K562 (cell line): ENCODE data around the gene BPI. TPM values are rescaled to one million over a fixed set of nuclear protein-coding genes. Genes with fewer than 3 reads are reported as not detected.

Experiments
- ATAC-seq: fragments of 200-7000 bp; cut with Tn5 transposase; 3 replicates; pipeline ENCODE4 v1.9.1; 2020; ENCODE audit warnings: moderate library complexity
- BruUV-seq: library from RNA; stranded (reverse); fragments of 400-500 nt; replicated peaks from 2 replicates; lab custom pipeline; 2021; lab: Mats Ljungman, UMichigan
- CTCF ChIA-PET: fragments of 300-600 bp; formaldehyde crosslinking; extraction: SDS; loops from one replicate; lab custom pipeline; 2021; ENCODE audit warnings: low intra/inter-chr PET ratio; lab: Yijun Ruan, JAX
- POLR2A ChIA-PET: fragments of 300-600, 350-650 bp; sonication (Branson Sonifier 250); formaldehyde crosslinking; extraction: SDS; loops from one replicate; lab custom pipeline; 2021; ENCODE audit warnings: antibody characterized with exemption, inconsistent platforms; lab: Yijun Ruan, JAX
- DNase-seq, 4 experiments: peaks; one replicate each; pipeline versions ENCODE4 v3.0.0 to v3.0.0-alpha.2; 2011 to 2018; ENCODE audit warnings: low spot score in 3 of 4, mixed read lengths in 3 of 4; ENCODE audit errors: extremely low read depth in 1 of 4
- FAIRE-seq: peaks from 2 replicates; lab custom pipeline; 2011; peaks lifted over from hg19 to GRCh38; lab: Jason Lieb, UNC
- H2AFZ ChIP-seq: 2 replicates; pipeline ENCODE4 v1.6.0; 2011; ENCODE audit warnings: low read depth, low read length, control low read depth, inconsistent platforms
- H3K27ac ChIP-seq: fragments of 200-600 bp; 3 replicates; pipeline ENCODE4 v1.8.0; 2011; ENCODE audit warnings: low read depth, mild to moderate bottlenecking, control low read depth, inconsistent platforms, low read length, moderate library complexity, mixed read lengths; ENCODE audit errors: extremely low read depth
- H3K27me3 ChIP-seq, 2 experiments: fragments of 300-600 bp in 1 of 2; 2 replicates in 1 of 2; 3 replicates in 1 of 2; pipeline versions ENCODE4 v1.6.0 to v1.8.0; 2011; ENCODE audit warnings: inconsistent platforms in 2 of 2, low read length in 2 of 2, mild to moderate bottlenecking in 1 of 2, mixed read lengths in 1 of 2, moderate library complexity in 1 of 2; ENCODE audit not compliant: control insufficient read depth in 2 of 2, insufficient read depth in 2 of 2
- H3K36me3 ChIP-seq: fragments of 300-600 bp; 3 replicates; pipeline ENCODE4 v1.8.0; 2011; ENCODE audit warnings: mild to moderate bottlenecking, low read length, inconsistent platforms; ENCODE audit not compliant: control insufficient read depth, insufficient read depth
- H3K4me1 ChIP-seq, 2 experiments: fragments of 200-600 bp in 1 of 2; replicated peaks in 1 of 2; 2 replicates in 1 of 2; 3 replicates in 1 of 2; pipeline versions ENCODE4 v1.5.1 to v1.8.0; 2011; ENCODE audit warnings: inconsistent platforms in 2 of 2, low read length in 2 of 2, mild to moderate bottlenecking in 1 of 2, mixed read lengths in 1 of 2, moderate library complexity in 1 of 2; ENCODE audit not compliant: control insufficient read depth in 2 of 2, insufficient read depth in 2 of 2
- H3K4me2 ChIP-seq: 2 replicates; pipeline ENCODE4 v1.6.1; 2011; ENCODE audit warnings: low read length, control low read depth, inconsistent platforms, mixed read lengths; ENCODE audit not compliant: insufficient read depth
- H3K4me3 ChIP-seq: fragments of 200-600 bp; sonication (generic), shearing (Covaris generic); 2 replicates; pipeline ENCODE4 v1.5.1; 2016; ENCODE audit warnings: control low read depth, inconsistent platforms
- H3K79me2 ChIP-seq: fragments of 200-600 bp; 3 replicates; pipeline ENCODE4 v1.8.0; 2011; ENCODE audit warnings: low read length, inconsistent platforms; ENCODE audit not compliant: control insufficient read depth, insufficient read depth
- H3K9ac ChIP-seq, 2 experiments: 2 replicates each; pipeline versions ENCODE4 v1.6.0 to v1.6.1; 2011; ENCODE audit warnings: low read depth in 2 of 2, low read length in 2 of 2, control low read depth in 1 of 2, inconsistent platforms in 1 of 2, mild to moderate bottlenecking in 1 of 2, mixed read lengths in 1 of 2; ENCODE audit not compliant: insufficient read depth in 1 of 2
- H3K9me1 ChIP-seq: one replicate; pipeline ENCODE4 v1.6.0; 2011; ENCODE audit warnings: inconsistent platforms, mild to moderate bottlenecking, low read length, moderate library complexity; ENCODE audit not compliant: control insufficient read depth, insufficient read depth
- H3K9me3 ChIP-seq: replicated peaks from 2 replicates; pipeline ENCODE4 v1.5.1; 2011; ENCODE audit warnings: low read depth, low read length, inconsistent platforms; ENCODE audit not compliant: control insufficient read depth, insufficient read depth
- H4K20me1 ChIP-seq: replicated peaks from 2 replicates; pipeline ENCODE4 v1.6.1; 2011; ENCODE audit warnings: low read length, inconsistent platforms, mixed read lengths; ENCODE audit not compliant: control insufficient read depth, insufficient read depth
- CHAMP1 ChIP-seq: fragments of 450-650 bp; IDR thresholded peaks from 2 replicates; pipeline ENCODE4 v1.6.1; 2016; ENCODE audit warnings: mild to moderate bottlenecking
- GTF2E2 ChIP-seq: fragments of 200-800 bp; sonication (Bioruptor generic); IDR thresholded peaks from 2 replicates; pipeline ENCODE4 v1.6.1; 2016; ENCODE audit warnings: missing genetic modification characterization, missing compliant biosample characterization
- HDAC6 ChIP-seq: IDR thresholded peaks from 2 replicates; pipeline ENCODE4 v1.6.1; 2012; ENCODE audit warnings: low read depth, mild to moderate bottlenecking, control low read depth, inconsistent platforms, low read length, moderate library complexity
- RBM15 ChIP-seq: fragments of 200-400 bp; formaldehyde crosslinking; IDR thresholded peaks from 2 replicates; pipeline ENCODE4 v1.6.1; 2018; ENCODE audit warnings: mild to moderate bottlenecking, low read length, moderate library complexity; ENCODE audit not compliant: insufficient read depth
- YY1 ChIP-seq, 3 experiments: IDR thresholded peaks; 2 replicates each; pipeline ENCODE4 v1.6.1; 2011; ENCODE audit warnings: low read length in 2 of 3, mild to moderate bottlenecking in 2 of 3, moderate library complexity in 2 of 3, borderline replicate concordance in 1 of 3, control low read depth in 1 of 3, low read depth in 1 of 3; ENCODE audit not compliant: insufficient read depth in 3 of 3, insufficient replicate concordance in 2 of 3, control insufficient read depth in 1 of 3, insufficient read length in 1 of 3; ENCODE audit errors: extremely low read depth in 1 of 3
- ZFP1 ChIP-seq: fragments of 450-650 bp; formaldehyde crosslinking; IDR thresholded peaks from 2 replicates; pipeline ENCODE4 v1.4.0; 2020; ENCODE audit warnings: mild to moderate bottlenecking, mixed read lengths
- ZFX ChIP-seq: sonication (generic); formaldehyde crosslinking; IDR thresholded peaks from 2 replicates; pipeline ENCODE4 v1.8.0; 2022; ENCODE audit warnings: mild to moderate bottlenecking, missing genetic modification reagents, moderate library complexity
- ZNF121 ChIP-seq: sonication (generic); formaldehyde crosslinking; conservative IDR thresholded peaks from 2 replicates; pipeline ENCODE4 v1.8.0; 2022; ENCODE audit warnings: missing genetic modification reagents
- WGBS: fragments of 100-300 bp; shearing (Covaris generic); methylation state at CpG from one replicate; pipeline ENCODE4 v1.1.6; 2016; ENCODE audit warnings: low coverage, mixed read lengths; ENCODE audit not compliant: insufficient coverage; ENCODE audit errors: missing lambda C conversion rate; 5-methylcytosine and 5-hydroxymethylcytosine counted together
- in situ Hi-C: fragments of 300-500 bp; cut with MboI; formaldehyde crosslinking; loops from 4 replicates; pipeline ENCODE4 v1.15.0; 2018; ENCODE audit warnings: inconsistent platforms, mixed read lengths
- intact Hi-C: fragments of 100-400 bp; cut with micrococcal nuclease; formaldehyde crosslinking; loops from 2 replicates; pipeline ENCODE4 v1.14.2; 2022
- polyA plus RNA-seq, 8 experiments: library from polyadenylated mRNA; depleted of rRNA in 4 of 8; stranded (reverse) in 5 of 8; unstranded in 3 of 8; fragments of >200 nt; fragmentation: Nextera tagmentation in 2 of 8; fragmentation: Illumina TruSeq in 1 of 8; extraction: Ambion mirVana in 2 of 8; extraction: Trizol in 1 of 8; gene quantifications; 2 replicates each; pipeline versions ENCODE4 v1.2.1 to v1.2.3, GENCODE V29; 2011 to 2014; ENCODE audit warnings: inconsistent platforms in 1 of 8, missing spikeins in 1 of 8
- total RNA-seq, 7 experiments: library from RNA; depleted of rRNA in 6 of 7; stranded (reverse); fragments of >200 nt in 6 of 7; fragmentation: Illumina TruSeq in 2 of 7; extraction: Trizol in 2 of 7; gene quantifications; 2 replicates each; pipeline versions ENCODE4 v1.2.1 to v1.2.3, GENCODE V29; 2011 to 2021; ENCODE audit warnings: low replicate concordance in 1 of 7
- TF ChIP-seq, protein P1 (sequence below), 2 experiments: fragments of 450-650 bp in 1 of 2; sonication (generic) in 1 of 2; formaldehyde crosslinking in 1 of 2; IDR thresholded peaks; 2 replicates each; pipeline versions ENCODE4 v1.7.1 to v1.9.0; 2016 to 2022; ENCODE audit warnings: inconsistent platforms in 1 of 2, mild to moderate bottlenecking in 1 of 2, missing genetic modification reagents in 1 of 2

BPI gene
- total and polyA plus RNA-seq, 9 of the 15 experiments (the other 6 are each of a cell fraction or from before 2014, with no cell fraction given) = not detected

DNA sequence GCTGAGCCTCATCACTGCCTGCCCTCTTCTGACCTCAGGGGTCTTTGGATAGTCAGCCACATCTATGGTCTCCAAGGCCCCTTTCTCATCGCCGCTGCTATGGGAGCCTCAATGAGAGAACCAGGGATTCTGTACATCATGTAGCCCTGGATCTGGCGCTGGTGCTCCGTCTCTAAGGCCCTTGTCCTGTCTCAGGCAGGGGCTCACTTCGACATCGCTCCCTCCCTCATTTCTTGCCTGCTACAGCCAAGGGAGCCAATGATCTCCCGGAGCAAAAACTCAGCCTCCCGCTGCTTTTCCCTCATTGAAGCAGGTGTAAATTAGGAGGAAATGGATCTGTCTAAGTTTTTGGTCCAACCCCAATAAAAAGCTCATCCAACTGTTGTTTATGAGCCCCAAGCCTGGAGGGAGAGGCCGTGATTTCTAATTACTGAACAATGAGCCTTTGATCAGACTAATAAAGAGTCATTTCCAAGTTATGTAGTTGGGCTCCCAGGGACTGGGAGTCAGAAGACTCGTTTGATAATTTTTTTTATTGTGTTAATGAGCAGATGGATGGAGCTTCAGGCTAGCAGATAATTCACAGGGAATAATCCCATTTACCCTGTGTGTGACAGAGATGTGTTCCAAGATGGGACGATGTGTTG is 73.2 kb downstream of the BPI start:
- intact Hi-C loops = no loop called here
- ChIA-PET CTCF (no interaction called here), POLR2A (interaction anchor here (0.6 kb wide), 1 partner anchor 51 kb away, joined by 3 read pairs; no protein-coding TSS in a partner anchor)
- Histone ChIP-seq H3K79me2 (no peaks in the 10 kb centered on the region), H3K4me1 (peaks cover 7 to 14% of the 10 kb centered on the region in 2 experiments; a peak in 4 of 5 replicates), H3K27ac (no peak overlapping the region), H4K20me1 (no peaks in the 10 kb centered on the region), H3K4me3 (no peak overlapping the region), H2AFZ (no peak overlapping the region), H3K9me3 (no peaks in the 10 kb centered on the region), H3K4me2 (no peak overlapping the region), H3K36me3 (no peaks in the 10 kb centered on the region), H3K9ac (no peak overlapping the region), H3K27me3 (peaks cover 19 to 29% of the 10 kb centered on the region in 2 experiments; a peak in 4 of 5 replicates), H3K9me1 (no peaks in the 10 kb centered on the region)
- no peak for FAIRE-seq
- no peak for ATAC-seq
- in situ Hi-C loops = no loop called here
- DNase-seq = no peak
- BruUV-seq = no TSS peak
- 20% methylated on average over 11 of the region's 11 CpGs for WGBS
- TF ChIP-seq GTF2E2 (no peak), HDAC6 (no peak), ZFX (CRISPR knock-in tag) (no peak), CHAMP1 (no peak), YY1 (IDR thresholded peaks at IDR 0.05; ENCODE audit: borderline replicate concordance in 1 of 3, control insufficient read depth in 1 of 3, extremely low read depth in 1 of 3, insufficient read depth in 3 of 3, insufficient read length in 1 of 3, insufficient replicate concordance in 2 of 3, low read depth in 1 of 3, low read length in 2 of 3) (no peak), ZNF121 (CRISPR knock-in tag) (no peak), ZFP1 (CRISPR knock-in tag) (no peak), RBM15 (no peak)
- TF ChIP-seq, protein P1, sequence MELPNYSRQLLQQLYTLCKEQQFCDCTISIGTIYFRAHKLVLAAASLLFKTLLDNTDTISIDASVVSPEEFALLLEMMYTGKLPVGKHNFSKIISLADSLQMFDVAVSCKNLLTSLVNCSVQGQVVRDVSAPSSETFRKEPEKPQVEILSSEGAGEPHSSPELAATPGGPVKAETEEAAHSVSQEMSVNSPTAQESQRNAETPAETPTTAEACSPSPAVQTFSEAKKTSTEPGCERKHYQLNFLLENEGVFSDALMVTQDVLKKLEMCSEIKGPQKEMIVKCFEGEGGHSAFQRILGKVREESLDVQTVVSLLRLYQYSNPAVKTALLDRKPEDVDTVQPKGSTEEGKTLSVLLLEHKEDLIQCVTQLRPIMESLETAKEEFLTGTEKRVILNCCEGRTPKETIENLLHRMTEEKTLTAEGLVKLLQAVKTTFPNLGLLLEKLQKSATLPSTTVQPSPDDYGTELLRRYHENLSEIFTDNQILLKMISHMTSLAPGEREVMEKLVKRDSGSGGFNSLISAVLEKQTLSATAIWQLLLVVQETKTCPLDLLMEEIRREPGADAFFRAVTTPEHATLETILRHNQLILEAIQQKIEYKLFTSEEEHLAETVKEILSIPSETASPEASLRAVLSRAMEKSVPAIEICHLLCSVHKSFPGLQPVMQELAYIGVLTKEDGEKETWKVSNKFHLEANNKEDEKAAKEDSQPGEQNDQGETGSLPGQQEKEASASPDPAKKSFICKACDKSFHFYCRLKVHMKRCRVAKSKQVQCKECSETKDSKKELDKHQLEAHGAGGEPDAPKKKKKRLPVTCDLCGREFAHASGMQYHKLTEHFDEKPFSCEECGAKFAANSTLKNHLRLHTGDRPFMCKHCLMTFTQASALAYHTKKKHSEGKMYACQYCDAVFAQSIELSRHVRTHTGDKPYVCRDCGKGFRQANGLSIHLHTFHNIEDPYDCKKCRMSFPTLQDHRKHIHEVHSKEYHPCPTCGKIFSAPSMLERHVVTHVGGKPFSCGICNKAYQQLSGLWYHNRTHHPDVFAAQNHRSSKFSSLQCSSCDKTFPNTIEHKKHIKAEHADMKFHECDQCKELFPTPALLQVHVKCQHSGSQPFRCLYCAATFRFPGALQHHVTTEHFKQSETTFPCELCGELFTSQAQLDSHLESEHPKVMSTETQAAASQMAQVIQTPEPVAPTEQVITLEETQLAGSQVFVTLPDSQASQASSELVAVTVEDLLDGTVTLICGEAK (IDR thresholded peaks at IDR 0.05) = no peak
- TF ChIP-seq, protein P1 (CRISPR knock-in tag; IDR thresholded peaks at IDR 0.05) = no peak
